ENCODE data around the gene PRAMEF1.
"Not testable (repeated sequence)": the region's sequence is repeated elsewhere in the genome, so short reads cannot be mapped to it uniquely, and the experiment has no call there.

Gene PRAMEF1

GRCh38 chr1:12799730-12800129, 8.5 kb downstream of the PRAMEF1 start:
- no peak overlapping the region for H3K4me3 ChIP-seq (ENCODE audit: low read length)
- TF ChIP-seq ZNF274 (IDR thresholded peaks at IDR 0.05; ENCODE audit: low read depth, low read length): no peak

DNA sequence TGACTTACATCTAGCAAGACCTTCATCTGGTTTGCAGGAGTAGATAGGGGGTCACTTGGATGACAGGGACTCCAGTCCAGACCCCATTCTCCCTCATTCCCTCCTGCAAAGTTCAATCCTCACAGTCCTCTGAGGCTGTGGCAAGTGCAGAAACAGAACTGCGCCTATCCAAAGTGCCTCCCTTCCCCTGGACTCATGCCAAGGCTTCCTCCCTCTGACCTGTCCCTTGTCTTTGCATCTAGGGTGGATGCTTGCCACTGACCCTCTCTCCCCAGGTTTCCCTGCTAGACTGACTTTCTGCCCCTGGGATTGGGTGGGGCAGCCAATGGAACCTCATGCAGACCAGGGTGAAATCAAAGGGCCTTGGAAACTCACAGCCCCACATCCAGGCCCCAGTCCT, 18.7 kb downstream of the PRAMEF1 start:
- no peak for TF ChIP-seq ZNF274 (IDR thresholded peaks at IDR 0.05; ENCODE audit: low read depth, low read length)
- H3K4me3 ChIP-seq (ENCODE audit: low read length): no peak overlapping the region

GRCh38 chr1:12810691-12811408, 19.7 kb downstream of the PRAMEF1 start:
- no peak for TF ChIP-seq ZNF274 (IDR thresholded peaks at IDR 0.05; ENCODE audit: low read depth, low read length)
- no peak overlapping the region for H3K4me3 ChIP-seq (ENCODE audit: low read length)

- no peak for TF ChIP-seq ZNF274 (IDR thresholded peaks at IDR 0.05; ENCODE audit: low read depth, low read length)
- no peak overlapping the region for H3K4me3 ChIP-seq (ENCODE audit: low read length)
Measured at GRCh38 chr1:12811409-12811784, 20.2 kb downstream of the PRAMEF1 start.

DNA sequence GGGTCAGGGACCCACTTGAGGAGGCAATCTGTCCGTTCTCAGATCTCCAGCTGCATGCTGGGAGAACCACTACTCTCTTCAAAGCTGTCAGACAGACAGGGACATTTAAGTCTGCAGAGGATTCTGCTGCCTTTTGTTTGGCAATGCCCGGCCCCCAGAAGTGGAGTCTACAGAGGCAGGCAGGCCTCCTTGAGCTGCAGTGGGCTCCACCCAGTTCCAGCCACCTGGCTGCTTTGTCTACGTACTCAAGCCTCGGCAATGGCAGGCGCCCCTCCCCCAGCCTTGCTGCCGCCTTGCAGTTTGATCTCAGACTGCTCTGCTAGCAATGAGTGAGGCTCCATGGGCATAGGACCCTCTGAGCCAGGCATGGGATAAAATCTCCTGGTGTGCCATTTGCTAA, 27.9 kb downstream of the PRAMEF1 start:
- H3K4me3 ChIP-seq (ENCODE audit: low read length): not testable (repeated sequence)

- not testable (repeated sequence) for H3K4me3 ChIP-seq (ENCODE audit: low read length)
Measured at GRCh38 chr1:12831310-12831709, 40.1 kb downstream of the PRAMEF1 start, which contains the start of gene PRAMEF11. Gene PRAMEF11 (minus strand): TSS chr1:12831410. CDS start chr1:12828789, 2,621 bp downstream.

DNA sequence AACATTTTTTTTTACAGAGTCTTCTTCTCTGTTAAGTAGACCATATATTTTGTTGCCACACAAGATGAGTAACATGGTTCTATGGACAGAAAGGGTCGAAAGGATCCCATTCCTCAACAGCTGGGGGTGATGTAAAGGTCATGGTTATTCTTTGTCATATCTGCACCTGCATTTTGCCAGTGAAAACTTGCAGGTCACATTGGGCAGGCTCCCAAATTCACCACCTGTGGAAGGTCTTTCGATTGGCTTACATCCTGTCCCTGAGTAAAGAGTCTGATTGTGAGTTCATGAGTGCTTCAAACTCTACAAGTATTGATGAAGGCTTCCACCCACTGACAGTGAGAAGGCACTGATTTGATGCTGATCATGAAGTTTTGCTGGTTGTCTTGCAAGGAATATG, 42.1 kb downstream of the PRAMEF1 start:
- not testable (repeated sequence) for H3K4me3 ChIP-seq (ENCODE audit: low read length)
